OCI-LY3 (cell line): ENCODE measurements around the gene MEX3B.

Source experiments
- EZH2phosphoT487 ChIP-seq: fragments of 200-600 bp; shearing (Covaris generic); IDR thresholded peaks from 2 replicates; pipeline ENCODE4 v1.6.1; 2018; ENCODE audit warnings: antibody characterized with exemption, mixed run types, low read depth
- TF ChIP-seq, protein P1 (sequence below): fragments of 200-600, 300-600 bp; sonication (generic); IDR thresholded peaks from 2 replicates; pipeline ENCODE4 v1.5.1; 2014; ENCODE audit warnings: antibody characterized with exemption, low read length, low read depth

DNA sequence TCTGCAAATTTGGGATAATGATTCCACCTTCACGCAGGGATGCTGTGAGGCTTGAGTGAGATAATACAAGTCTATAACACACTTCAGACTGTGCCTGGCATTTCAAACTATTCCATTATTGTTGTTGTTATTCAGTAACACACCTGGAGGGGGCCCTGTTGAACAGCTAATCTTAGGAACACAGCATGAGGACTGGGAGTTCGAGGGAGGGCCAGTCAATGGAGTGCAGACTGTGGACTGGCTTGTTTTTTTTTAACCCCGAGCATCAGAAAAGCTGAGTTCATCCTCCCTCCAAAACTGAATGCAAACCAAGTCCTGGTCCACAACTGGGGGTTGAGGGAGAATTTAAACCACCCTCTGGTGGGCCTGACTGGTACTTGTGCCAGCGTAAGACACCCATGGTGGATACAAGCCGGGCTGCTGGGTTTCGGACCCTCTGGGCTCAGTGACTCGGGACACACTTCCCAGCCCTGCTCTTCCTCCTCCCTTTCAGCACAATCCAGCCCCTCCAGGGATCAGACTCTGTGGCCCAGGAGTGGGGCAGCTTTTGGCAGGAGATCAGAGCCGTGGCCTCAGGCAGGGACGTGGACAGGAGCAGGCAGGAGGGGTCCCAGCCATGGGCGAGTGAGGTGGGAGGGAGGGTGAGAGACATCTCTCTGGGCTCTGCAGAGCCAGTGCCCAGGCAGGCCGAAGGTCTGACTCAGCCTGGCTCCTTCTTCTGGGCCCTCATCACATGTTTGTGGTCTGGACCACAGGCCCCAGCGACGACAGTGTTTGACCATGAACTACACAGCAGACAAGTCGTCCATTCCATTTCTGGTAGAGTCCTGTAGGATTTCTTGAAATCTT is 36.3 kb upstream of the MEX3B start:
- TF ChIP-seq, protein P1, sequence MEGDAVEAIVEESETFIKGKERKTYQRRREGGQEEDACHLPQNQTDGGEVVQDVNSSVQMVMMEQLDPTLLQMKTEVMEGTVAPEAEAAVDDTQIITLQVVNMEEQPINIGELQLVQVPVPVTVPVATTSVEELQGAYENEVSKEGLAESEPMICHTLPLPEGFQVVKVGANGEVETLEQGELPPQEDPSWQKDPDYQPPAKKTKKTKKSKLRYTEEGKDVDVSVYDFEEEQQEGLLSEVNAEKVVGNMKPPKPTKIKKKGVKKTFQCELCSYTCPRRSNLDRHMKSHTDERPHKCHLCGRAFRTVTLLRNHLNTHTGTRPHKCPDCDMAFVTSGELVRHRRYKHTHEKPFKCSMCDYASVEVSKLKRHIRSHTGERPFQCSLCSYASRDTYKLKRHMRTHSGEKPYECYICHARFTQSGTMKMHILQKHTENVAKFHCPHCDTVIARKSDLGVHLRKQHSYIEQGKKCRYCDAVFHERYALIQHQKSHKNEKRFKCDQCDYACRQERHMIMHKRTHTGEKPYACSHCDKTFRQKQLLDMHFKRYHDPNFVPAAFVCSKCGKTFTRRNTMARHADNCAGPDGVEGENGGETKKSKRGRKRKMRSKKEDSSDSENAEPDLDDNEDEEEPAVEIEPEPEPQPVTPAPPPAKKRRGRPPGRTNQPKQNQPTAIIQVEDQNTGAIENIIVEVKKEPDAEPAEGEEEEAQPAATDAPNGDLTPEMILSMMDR, result peak; percentile 12; the same call in 1 of the 2 replicates
- TF ChIP-seq EZH2phosphoT487, result no peak
